ENCODE measurements around the gene PPP3CA. TPM values are rescaled to one million over a fixed set of nuclear protein-coding genes. Genes with fewer than 3 reads are reported as not detected.

The PPP3CA gene
- total RNA-seq, 1 experiment from 2014 or later: 133 TPM

DNA sequence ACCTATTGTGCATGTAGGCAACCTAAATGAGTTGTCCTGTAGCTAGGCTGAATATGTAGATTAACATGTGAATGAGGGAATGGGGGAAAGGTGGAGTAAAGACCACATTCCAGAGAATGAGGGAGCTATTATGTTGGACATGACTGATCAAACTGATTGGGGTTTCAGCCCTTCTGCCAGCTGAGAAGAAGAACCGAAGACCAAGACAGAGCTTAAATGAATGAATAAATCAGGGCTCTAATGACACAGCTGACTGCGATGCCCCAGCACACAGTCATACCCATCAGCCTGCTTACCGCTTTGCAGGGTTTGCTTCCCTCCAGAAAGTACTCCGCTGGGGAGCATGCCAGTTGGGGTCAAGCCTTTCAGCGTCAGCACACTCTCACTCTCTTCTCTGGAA lies 315.4 kb downstream of the PPP3CA start:
- H4K20me1 ChIP-seq (ENCODE audit: insufficient read depth): no peaks in the 10 kb centered on the region
- ATAC-seq: no peak

More for the DNA sequence above, 315.4 kb downstream of the PPP3CA start:
- no peak for DNase-seq (ENCODE audit: low read depth, low spot score)
- H3K4me1 ChIP-seq (ENCODE audit: control insufficient read depth in 1 of 2, insufficient read depth in 2 of 2, low read length in 2 of 2): peaks cover 43 to 69% of the 10 kb centered on the region in 2 experiments
- intact Hi-C loops (cut with micrococcal nuclease): no loop called here
- no peak overlapping the region for H3K4me2 ChIP-seq (ENCODE audit: low read length)
- H3K27me3 ChIP-seq (ENCODE audit: insufficient read depth, low read length): no peaks in the 10 kb centered on the region
- ChIA-PET CTCF (no interaction called here), POLR2A (interaction anchor here (1.4 kb wide), 1 partner anchor 83 kb away, joined by 4 read pairs; no protein-coding TSS in a partner anchor), RAD21 (ENCODE audit: low non-redundant PET in 1 of 2, low total read pairs in 2 of 2, uncharacterized antibody in 2 of 2, unreplicated experiment in 2 of 2) (no interaction called here)
- peaks cover 4 to 5% of the 10 kb centered on the region in 2 experiments; a peak in 3 of 4 replicates for H3K36me3 ChIP-seq (ENCODE audit: control insufficient read depth in 1 of 2, insufficient read depth in 2 of 2, low read length in 2 of 2)
- no peak overlapping the region for H3K9ac ChIP-seq (ENCODE audit: low read length)
- H3K27ac ChIP-seq (ENCODE audit: low read depth, low read length): 0 out of 2 replicates have a peak overlapping the region, but pooled peaks have one; percentile 17
- no peaks in the 10 kb centered on the region for H3K9me3 ChIP-seq (ENCODE audit: control insufficient read depth in 1 of 2, insufficient read depth in 1 of 2, low read depth in 1 of 2, low read length in 2 of 2)
- H2AFZ ChIP-seq (ENCODE audit: low read depth, low read length, poor library complexity, severe bottlenecking): no peak overlapping the region
- no peaks in the 10 kb centered on the region for H3K9me2 ChIP-seq (ENCODE audit: insufficient read depth)
- BruUV-seq (replicated peaks): no TSS peak
- H3K79me2 ChIP-seq (ENCODE audit: insufficient read depth, low read length): no peaks in the 10 kb centered on the region
- TF ChIP-seq, protein P1, sequence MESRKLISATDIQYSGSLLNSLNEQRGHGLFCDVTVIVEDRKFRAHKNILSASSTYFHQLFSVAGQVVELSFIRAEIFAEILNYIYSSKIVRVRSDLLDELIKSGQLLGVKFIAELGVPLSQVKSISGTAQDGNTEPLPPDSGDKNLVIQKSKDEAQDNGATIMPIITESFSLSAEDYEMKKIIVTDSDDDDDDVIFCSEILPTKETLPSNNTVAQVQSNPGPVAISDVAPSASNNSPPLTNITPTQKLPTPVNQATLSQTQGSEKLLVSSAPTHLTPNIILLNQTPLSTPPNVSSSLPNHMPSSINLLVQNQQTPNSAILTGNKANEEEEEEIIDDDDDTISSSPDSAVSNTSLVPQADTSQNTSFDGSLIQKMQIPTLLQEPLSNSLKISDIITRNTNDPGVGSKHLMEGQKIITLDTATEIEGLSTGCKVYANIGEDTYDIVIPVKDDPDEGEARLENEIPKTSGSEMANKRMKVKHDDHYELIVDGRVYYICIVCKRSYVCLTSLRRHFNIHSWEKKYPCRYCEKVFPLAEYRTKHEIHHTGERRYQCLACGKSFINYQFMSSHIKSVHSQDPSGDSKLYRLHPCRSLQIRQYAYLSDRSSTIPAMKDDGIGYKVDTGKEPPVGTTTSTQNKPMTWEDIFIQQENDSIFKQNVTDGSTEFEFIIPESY (IDR thresholded peaks at IDR 0.05; ENCODE audit: extremely low read depth, insufficient replicate concordance, low read length): no peak
- TF ChIP-seq, protein P2, sequence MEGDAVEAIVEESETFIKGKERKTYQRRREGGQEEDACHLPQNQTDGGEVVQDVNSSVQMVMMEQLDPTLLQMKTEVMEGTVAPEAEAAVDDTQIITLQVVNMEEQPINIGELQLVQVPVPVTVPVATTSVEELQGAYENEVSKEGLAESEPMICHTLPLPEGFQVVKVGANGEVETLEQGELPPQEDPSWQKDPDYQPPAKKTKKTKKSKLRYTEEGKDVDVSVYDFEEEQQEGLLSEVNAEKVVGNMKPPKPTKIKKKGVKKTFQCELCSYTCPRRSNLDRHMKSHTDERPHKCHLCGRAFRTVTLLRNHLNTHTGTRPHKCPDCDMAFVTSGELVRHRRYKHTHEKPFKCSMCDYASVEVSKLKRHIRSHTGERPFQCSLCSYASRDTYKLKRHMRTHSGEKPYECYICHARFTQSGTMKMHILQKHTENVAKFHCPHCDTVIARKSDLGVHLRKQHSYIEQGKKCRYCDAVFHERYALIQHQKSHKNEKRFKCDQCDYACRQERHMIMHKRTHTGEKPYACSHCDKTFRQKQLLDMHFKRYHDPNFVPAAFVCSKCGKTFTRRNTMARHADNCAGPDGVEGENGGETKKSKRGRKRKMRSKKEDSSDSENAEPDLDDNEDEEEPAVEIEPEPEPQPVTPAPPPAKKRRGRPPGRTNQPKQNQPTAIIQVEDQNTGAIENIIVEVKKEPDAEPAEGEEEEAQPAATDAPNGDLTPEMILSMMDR (IDR thresholded peaks at IDR 0.05 in 2 of 3, conservative IDR thresholded peaks at IDR 0.05 in 1 of 3; ENCODE audit: borderline replicate concordance in 1 of 3, insufficient read depth in 1 of 3, low read depth in 2 of 3, low read length in 2 of 3): no peak
- TF ChIP-seq POLR2AphosphoS5 (IDR thresholded peaks at IDR 0.05; ENCODE audit: low read depth, low read length) (no peak), CEBPB (IDR thresholded peaks at IDR 0.05; ENCODE audit: low read depth) (no peak), SRF (IDR thresholded peaks at IDR 0.05; ENCODE audit: low read depth) (no peak), CBX3 (IDR thresholded peaks at IDR 0.05; ENCODE audit: low read depth) (no peak), SIN3A (IDR thresholded peaks at IDR 0.05; ENCODE audit: low read depth) (no peak)
- TF ChIP-seq, protein P3, sequence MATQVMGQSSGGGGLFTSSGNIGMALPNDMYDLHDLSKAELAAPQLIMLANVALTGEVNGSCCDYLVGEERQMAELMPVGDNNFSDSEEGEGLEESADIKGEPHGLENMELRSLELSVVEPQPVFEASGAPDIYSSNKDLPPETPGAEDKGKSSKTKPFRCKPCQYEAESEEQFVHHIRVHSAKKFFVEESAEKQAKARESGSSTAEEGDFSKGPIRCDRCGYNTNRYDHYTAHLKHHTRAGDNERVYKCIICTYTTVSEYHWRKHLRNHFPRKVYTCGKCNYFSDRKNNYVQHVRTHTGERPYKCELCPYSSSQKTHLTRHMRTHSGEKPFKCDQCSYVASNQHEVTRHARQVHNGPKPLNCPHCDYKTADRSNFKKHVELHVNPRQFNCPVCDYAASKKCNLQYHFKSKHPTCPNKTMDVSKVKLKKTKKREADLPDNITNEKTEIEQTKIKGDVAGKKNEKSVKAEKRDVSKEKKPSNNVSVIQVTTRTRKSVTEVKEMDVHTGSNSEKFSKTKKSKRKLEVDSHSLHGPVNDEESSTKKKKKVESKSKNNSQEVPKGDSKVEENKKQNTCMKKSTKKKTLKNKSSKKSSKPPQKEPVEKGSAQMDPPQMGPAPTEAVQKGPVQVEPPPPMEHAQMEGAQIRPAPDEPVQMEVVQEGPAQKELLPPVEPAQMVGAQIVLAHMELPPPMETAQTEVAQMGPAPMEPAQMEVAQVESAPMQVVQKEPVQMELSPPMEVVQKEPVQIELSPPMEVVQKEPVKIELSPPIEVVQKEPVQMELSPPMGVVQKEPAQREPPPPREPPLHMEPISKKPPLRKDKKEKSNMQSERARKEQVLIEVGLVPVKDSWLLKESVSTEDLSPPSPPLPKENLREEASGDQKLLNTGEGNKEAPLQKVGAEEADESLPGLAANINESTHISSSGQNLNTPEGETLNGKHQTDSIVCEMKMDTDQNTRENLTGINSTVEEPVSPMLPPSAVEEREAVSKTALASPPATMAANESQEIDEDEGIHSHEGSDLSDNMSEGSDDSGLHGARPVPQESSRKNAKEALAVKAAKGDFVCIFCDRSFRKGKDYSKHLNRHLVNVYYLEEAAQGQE (IDR thresholded peaks at IDR 0.05; ENCODE audit: low read depth): no peak
- TF ChIP-seq, protein P4, sequence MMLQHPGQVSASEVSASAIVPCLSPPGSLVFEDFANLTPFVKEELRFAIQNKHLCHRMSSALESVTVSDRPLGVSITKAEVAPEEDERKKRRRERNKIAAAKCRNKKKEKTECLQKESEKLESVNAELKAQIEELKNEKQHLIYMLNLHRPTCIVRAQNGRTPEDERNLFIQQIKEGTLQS (IDR thresholded peaks at IDR 0.05): no peak
- no peak overlapping the region for H3K4me3 ChIP-seq (replicated peaks in 1 of 2; ENCODE audit: low read depth in 1 of 2, low read length in 2 of 2)

Measured in HCT116 (cell line).